Subcutaneous adipose tissue (tissue), 4 donors: Measurements from ENCODE around the gene ARID1B. TPM values are rescaled to one million over a fixed set of nuclear protein-coding genes. Genes with fewer than 3 reads are reported as not detected.

Experiments used
- CTCF ChIP-seq: fragments of 450-650 bp; IDR thresholded peaks from one replicate; pipeline ENCODE4 v1.5.1; 2016; ENCODE audit warnings: low read depth, mild to moderate bottlenecking, control low read depth, antibody characterized with exemption, moderate library complexity
- total RNA-seq, 4 donors: library from RNA; depleted of rRNA; stranded (reverse); fragments of >200 nt; gene quantifications; one replicate each; pipeline ENCODE4 v1.1.0, GENCODE V29; 2016

ARID1B gene
- total RNA-seq, 4 donors from 2014 or later = 93.8 to 137 (median 104) TPM

- no peak for TF ChIP-seq CTCF
Observed at GRCh38 chr6:157080986-157081391, 303.8 kb downstream of the ARID1B start.

GRCh38 chr6:157083343-157083742 is 306.2 kb downstream of the ARID1B start:
- TF ChIP-seq CTCF = no peak

GRCh38 chr6:157086632-157087031 is 309.5 kb downstream of the ARID1B start:
- TF ChIP-seq CTCF = no peak

GRCh38 chr6:157087974-157088373 is 310.8 kb downstream of the ARID1B start:
- no peak for TF ChIP-seq CTCF

GRCh38 chr6:157088841-157089240 is 311.7 kb downstream of the ARID1B start:
- TF ChIP-seq CTCF = no peak

GRCh38 chr6:157089258-157089657 is 312.1 kb downstream of the ARID1B start:
- TF ChIP-seq CTCF = no peak

- no peak for TF ChIP-seq CTCF
Observed at GRCh38 chr6:157089851-157090250, 312.7 kb downstream of the ARID1B start.
